Skeletal muscle satellite cell (primary cell): ENCODE results near the gene INPP5A.
A peak's percentile ranks its signal among the peaks of the same experiment; 100 is the strongest.
"Not testable (repeated sequence)": the region's sequence is repeated elsewhere in the genome, so short reads cannot be mapped to it uniquely, and the experiment has no call there.

ENCODE experiments used
- H3K27me3 ChIP-seq: 2 replicates; pipeline ENCODE4 v1.7.0; 2013; ENCODE audit warnings: low read length; ENCODE audit not compliant: control insufficient read depth, insufficient read depth
- H3K36me3 ChIP-seq: 2 replicates; pipeline ENCODE4 v1.7.0; 2013; ENCODE audit warnings: mild to moderate bottlenecking, control low read depth, low read length; ENCODE audit not compliant: insufficient read depth
- H3K4me1 ChIP-seq: 2 replicates; pipeline ENCODE4 v1.7.0; 2013; ENCODE audit warnings: low read length; ENCODE audit not compliant: control insufficient read depth, insufficient read depth
- H3K4me2 ChIP-seq: 2 replicates; pipeline ENCODE4 v1.7.0; 2013; ENCODE audit warnings: mild to moderate bottlenecking, low read length
- H3K4me3 ChIP-seq: 2 replicates; pipeline ENCODE4 v1.7.0; 2013; ENCODE audit warnings: low read length
- H3K9ac ChIP-seq: 2 replicates; pipeline ENCODE4 v1.7.0; 2013; ENCODE audit warnings: mild to moderate bottlenecking, low read depth, low read length, moderate library complexity
- H3K9me3 ChIP-seq: replicated peaks from 2 replicates; pipeline ENCODE4 v1.7.0; 2013; ENCODE audit warnings: mild to moderate bottlenecking, control low read depth, low read length

INPP5A gene

DNA sequence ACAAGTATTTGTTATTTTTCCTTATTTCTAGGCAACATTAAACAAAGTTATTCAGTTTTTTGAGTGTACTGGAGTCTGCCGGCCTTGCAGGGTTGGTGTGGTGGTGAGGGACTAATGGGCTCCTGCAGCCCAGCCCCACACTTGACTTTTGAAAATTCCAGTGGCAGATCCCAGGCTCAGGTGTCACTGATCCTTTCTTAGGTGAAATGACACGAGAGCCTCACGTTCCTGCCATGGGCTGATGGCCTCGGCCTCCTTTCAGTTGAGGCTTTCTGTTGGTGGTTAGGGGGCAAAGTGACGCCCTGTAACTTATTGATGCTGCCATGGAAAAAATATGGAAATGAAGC is 130.4 kb downstream of the INPP5A start:
- Histone ChIP-seq H3K9ac (no peak overlapping the region), H3K4me3 (no peak overlapping the region), H3K36me3 (no peaks in the 10 kb centered on the region), H3K9me3 (no peaks in the 10 kb centered on the region), H3K4me1 (peaks cover 31% of the 10 kb centered on the region), H3K4me2 (peak overlapping the region; percentile 40), H3K27me3 (no peaks in the 10 kb centered on the region)

DNA sequence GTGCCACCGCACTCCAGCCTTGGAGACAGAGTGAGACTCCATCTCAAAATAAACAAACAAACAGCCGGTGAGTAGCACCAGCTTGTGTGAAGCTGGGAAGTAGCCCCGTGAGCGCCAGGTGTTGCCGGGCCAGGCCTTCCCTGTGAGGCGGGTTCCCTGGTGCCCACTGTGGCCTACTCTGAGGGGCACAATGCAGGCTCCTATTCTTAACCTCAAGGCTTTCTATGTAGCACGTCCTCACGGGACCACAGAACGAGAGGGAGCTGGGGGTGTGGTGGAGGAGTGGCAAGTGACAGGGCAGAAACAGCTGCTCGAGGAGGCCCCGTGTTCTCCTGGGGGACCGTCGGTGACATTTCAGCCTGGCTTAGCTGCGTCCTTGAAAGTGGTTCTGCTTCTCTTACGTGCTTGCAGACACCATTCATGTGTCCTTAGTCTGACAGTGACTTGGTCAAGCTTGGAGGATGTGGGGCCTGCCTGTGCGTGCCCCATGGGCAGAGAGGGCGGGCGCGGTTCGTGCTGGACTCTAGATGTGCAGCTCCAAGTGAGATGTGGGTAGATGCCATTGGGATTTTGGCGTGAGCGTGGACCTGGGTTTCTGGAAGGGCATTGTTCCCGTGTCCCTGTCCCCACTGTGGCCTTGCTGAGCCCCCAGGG is 131.7 kb downstream of the INPP5A start:
- Histone ChIP-seq H3K27me3 (no peaks in the 10 kb centered on the region), H3K4me2 (no peak overlapping the region), H3K36me3 (no peaks in the 10 kb centered on the region), H3K9ac (no peak overlapping the region), H3K4me3 (no peak overlapping the region), H3K9me3 (no peaks in the 10 kb centered on the region), H3K4me1 (peaks cover 31% of the 10 kb centered on the region)

DNA sequence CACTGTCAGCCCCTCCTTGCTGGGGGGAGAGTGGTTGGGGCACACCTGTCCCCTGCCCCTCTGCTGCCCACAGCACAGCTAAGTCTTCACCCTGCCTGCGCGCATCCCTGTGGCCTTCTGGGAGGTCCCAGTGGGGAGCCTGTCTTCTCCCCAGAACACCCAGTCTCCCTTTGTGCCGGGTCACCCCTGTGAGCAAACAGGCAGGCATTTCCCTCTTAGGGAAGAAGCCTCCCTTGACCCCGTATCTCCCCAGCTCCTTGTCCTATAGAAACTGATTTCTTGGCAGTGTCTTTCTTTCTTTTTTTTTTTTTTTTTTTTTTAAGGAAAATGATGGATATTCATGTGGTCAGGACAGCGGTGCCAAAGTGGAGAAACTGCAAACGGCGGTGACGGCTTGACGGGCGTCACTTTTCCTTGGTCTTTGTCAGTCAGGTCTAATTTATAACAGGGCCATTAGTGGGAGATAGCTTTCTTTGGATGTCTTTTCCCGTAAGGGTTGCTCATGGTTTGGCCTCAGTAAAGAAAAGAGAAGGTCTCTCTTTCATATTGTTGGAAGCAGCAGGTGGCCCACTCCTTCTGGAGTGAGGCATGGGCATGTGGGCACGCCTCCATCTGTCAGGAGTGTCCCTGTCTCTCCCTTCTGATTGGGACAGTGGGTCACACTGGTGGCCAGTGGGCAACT is 133.1 kb downstream of the INPP5A start:
- H3K27me3 ChIP-seq, result no peaks in the 10 kb centered on the region
- H3K4me1 ChIP-seq, result peaks cover 30% of the 10 kb centered on the region
- H3K9ac ChIP-seq, result no peak overlapping the region
- H3K36me3 ChIP-seq, result no peaks in the 10 kb centered on the region
- H3K4me2 ChIP-seq, result no peak overlapping the region
- no peaks in the 10 kb centered on the region for H3K9me3 ChIP-seq
- H3K4me3 ChIP-seq, result no peak overlapping the region

DNA sequence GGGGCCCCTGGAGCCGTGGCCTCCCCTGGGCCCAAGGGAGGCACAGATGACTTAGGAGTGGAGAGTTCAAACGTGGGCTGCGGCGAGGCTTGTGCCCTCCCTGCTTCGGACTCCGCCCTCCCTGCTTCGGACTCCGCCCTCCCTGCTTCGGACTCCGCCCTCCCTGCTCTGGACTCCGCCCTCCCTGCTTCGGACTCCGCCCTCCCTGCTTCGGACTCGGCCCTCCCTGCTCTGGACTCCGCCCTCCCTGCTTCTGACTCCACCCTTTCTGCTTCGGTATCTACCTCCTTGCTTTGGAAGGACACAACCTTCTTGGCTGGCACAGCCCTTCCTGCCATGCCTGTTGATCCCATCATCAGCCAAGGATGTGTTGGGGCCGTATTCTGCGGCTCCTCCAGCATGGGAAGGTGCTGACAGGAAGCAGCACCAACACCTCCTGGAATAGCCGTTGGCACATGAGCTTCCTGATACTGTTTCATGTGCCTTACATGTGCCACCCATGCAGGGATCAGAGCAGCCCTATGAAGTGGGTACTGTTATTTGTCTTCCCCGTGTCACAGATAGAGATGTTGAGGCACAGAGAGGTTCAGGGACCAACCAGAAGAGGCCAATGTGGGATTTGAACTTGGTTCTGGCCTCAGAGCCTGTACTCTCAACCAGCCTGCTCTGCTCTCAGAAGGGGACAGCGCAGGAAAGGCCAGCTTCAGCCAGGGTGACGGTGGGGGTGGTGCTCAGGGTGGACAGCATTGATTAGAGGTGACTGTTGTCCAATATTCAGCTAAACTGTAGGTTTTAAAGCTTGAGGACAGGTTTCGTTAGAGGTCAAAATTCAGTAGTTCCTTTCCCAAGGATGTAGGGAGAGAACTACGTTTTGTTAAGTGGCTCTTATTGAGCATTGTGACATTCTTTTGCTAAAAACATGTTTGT is 133.9 kb downstream of the INPP5A start:
- peaks cover 22% of the 10 kb centered on the region for H3K4me1 ChIP-seq

DNA sequence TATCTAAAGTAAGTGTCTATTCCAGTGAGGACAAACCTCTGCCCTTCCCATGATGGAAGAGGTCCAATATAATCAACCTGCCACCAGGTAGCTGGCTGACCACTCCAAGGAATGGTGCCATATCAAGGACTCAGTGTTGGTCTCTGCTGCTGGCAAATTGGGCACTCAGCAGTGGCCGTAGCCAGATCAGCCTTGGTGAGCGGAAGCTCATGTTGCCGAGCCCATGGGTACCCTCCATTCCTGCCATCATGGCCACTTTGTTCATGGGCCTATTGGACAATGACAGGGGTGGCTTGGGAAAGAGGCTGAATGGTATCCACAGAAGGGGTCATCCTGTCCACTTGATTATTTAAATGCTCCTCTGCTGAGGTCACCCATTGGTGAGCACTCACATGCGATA is 136.2 kb downstream of the INPP5A start:
- H3K9ac ChIP-seq, H3K4me2 ChIP-seq, H3K9me3 ChIP-seq, H3K4me1 ChIP-seq, H3K4me3 ChIP-seq, H3K27me3 ChIP-seq, H3K36me3 ChIP-seq: not testable (repeated sequence)

More for the DNA sequence above, 133.9 kb downstream of the INPP5A start:
- no peak overlapping the region for H3K4me2 ChIP-seq
- no peak overlapping the region for H3K9ac ChIP-seq
- H3K4me3 ChIP-seq, result no peak overlapping the region
- H3K27me3 ChIP-seq, result no peaks in the 10 kb centered on the region
- no peaks in the 10 kb centered on the region for H3K36me3 ChIP-seq
- no peaks in the 10 kb centered on the region for H3K9me3 ChIP-seq

DNA sequence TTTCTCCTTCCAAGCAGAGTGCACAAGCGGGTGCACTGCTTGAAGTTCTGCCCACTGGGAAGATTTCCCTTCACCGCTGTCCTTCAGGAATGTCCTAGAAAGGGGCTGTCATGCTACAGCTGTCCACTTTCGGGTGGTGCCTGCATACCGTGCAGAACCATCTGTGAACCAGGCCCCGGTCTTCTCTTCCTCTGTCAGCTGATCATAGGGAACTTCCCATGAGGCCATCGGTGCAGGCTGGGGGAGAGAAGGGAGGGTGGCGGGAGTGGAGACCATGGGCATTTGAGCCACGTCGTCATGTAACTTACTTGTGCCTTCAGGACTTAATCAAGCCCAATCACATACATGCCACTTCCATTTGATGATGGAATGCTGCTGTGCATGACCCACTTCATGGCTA is 136.7 kb downstream of the INPP5A start:
- Histone ChIP-seq H3K36me3 (no peaks in the 10 kb centered on the region), H3K9ac (no peak overlapping the region), H3K4me3 (no peak overlapping the region), H3K27me3 (no peaks in the 10 kb centered on the region), H3K4me1 (no peaks in the 10 kb centered on the region), H3K4me2 (no peak overlapping the region), H3K9me3 (no peaks in the 10 kb centered on the region)

DNA sequence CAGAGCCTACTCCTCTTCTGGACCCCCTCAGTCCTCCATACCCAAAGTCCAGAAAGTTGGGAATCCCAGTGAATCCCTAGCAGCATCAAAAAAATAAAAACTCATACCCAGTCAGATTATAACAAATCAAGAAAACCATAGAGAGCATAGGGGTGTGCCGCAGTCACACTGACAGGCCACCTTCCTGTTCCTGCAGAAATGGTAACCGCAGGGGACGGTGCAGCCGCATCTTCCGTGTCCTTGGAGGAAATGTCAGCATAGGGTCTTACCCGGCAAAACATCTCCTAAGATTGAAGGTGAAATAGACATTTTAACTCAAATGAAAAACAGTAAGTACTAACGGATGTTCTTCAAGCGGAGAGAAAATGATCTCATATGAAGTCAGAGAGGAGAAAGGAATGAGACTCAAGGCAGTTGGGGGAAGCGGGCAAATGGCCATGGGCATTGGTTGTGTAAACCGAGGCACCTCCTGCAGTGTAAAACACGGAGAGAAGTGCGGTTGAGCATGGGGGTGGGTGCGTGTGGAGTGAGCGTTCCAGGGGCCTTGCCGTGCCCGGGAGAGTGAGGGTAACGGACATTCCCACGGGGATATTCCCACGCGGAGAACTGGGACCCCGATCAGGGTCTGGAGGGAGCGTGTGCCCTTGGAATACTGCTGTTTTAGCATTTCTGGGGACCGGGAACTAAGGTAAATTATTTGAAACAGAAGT is 137.6 kb downstream of the INPP5A start:
- Histone ChIP-seq H3K36me3 (no peaks in the 10 kb centered on the region), H3K4me3 (no peak overlapping the region), H3K9me3 (no peaks in the 10 kb centered on the region), H3K4me1 (no peaks in the 10 kb centered on the region), H3K27me3 (no peaks in the 10 kb centered on the region), H3K4me2 (no peak overlapping the region), H3K9ac (no peak overlapping the region)

DNA sequence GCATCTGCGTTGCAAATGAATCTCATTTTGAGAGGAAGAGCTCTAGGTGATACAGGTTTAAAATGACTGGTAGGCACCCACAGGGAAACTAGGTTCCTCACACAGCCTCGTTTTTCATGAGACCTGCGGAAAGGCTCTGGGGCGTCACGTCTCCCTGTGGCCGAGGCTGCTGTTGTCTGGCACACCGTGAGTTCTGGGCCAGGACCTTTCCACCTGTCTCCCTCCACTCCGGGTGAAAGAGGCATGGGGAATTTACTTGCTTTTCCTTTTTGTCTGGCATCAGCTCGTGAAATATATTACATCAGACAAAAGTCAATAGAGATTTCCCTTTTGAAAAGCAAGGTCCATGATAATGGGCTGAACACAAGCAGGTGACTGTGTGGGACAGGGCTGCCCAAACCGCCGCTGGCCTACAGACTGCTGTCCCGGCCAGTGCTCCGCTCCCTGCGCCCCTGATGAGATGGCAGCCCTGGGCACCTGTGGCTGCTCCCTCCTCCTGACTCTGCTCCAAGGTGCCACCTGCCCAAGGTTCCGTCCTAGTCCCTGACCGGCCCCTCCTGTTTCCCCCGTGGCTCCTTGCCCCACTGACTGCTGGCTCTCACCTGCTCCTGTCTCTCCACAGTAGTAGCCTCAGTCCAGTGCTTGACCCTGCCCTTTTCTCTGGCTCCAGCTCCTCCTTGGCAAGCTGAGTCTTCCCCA is 138.8 kb downstream of the INPP5A start:
- no peak overlapping the region for H3K4me2 ChIP-seq
- no peaks in the 10 kb centered on the region for H3K9me3 ChIP-seq
- no peaks in the 10 kb centered on the region for H3K4me1 ChIP-seq
- H3K4me3 ChIP-seq, result no peak overlapping the region
- H3K9ac ChIP-seq, result no peak overlapping the region
- H3K27me3 ChIP-seq, result no peaks in the 10 kb centered on the region
- H3K36me3 ChIP-seq, result no peaks in the 10 kb centered on the region

DNA sequence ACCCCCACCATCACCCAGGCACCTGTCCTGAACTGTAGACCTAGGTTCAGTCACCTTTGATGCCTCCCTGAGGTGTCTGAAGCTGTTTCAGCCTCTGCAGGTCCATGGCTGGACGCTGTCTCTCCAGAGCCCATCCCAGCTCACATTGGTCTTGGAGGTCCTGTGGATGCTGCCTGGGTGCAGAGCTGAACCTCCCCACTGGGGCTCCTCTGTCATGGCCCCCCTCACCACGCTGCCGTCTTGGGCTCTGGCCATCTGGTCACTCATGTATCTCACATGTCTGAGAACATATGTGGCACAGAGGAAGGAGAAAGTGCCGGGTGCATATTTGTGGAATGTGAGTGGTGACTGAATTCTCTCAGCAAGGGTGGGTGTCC is 139.5 kb downstream of the INPP5A start:
- H3K36me3 ChIP-seq, result no peaks in the 10 kb centered on the region

DNA sequence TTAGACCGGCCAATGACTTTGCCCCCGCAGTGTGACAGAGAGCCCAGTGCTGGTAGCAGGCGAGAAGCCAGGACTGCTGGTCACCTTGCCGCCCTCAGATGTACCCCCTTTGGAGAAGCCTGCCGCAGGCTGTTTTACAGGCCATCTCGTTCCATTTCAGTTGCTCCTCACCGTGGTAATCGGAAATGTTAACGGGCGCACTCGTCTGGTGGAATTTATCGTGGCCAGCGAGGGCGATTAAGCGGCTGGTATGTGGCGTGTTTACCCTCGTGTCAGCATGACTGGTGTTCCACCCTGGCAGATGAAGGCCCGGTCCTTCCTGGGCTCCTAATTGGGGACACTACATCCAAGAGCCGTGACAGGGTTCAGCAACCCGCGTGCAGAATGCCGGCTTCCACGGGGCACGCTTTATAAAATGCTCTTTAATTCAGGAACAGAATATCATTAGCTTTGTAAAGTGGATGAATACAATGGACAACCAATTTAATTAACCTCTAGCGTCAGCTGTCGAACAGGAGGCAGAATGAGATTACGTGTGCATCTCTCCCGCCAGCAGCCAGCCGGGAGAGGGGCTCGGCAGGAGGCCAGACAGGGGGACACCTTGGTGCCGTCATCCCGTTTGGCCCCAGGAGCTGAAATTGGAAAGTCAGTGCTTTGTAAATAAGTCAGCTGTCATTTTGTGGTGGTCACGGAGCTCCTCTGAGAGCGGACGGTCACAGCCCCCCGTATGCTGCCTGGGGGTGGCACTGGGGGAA is 140.1 kb downstream of the INPP5A start:
- Histone ChIP-seq H3K9me3 (no peaks in the 10 kb centered on the region), H3K4me1 (no peaks in the 10 kb centered on the region), H3K4me3 (no peak overlapping the region), H3K4me2 (no peak overlapping the region), H3K9ac (no peak overlapping the region), H3K36me3 (no peaks in the 10 kb centered on the region), H3K27me3 (no peaks in the 10 kb centered on the region)

More for the DNA sequence above, 139.5 kb downstream of the INPP5A start:
- Histone ChIP-seq H3K9me3 (no peaks in the 10 kb centered on the region), H3K27me3 (no peaks in the 10 kb centered on the region), H3K4me1 (no peaks in the 10 kb centered on the region), H3K4me3 (no peak overlapping the region), H3K4me2 (no peak overlapping the region), H3K9ac (no peak overlapping the region)
